Endothelial cell of umbilical vein (primary cell): ENCODE data around the gene CHMP6. TPM values are rescaled to one million over a fixed set of nuclear protein-coding genes. Genes with fewer than 3 reads are reported as not detected.
A peak's percentile ranks its signal among the peaks of the same experiment; 100 is the strongest.

Experiments
- BruUV-seq: library from RNA; stranded (reverse); fragments of 400-500 nt; replicated peaks from 2 replicates; lab custom pipeline; 2021; lab: Mats Ljungman, UMichigan
- CTCF ChIA-PET: fragments of 300-600, 350-600 bp; sonication (Branson Sonifier 250); formaldehyde crosslinking; loops from one replicate; lab custom pipeline; 2021; ENCODE audit warnings: antibody characterized with exemption, inconsistent platforms; lab: Charles Lee
- POLR2A ChIA-PET: fragments of 300-600, 350-600 bp; sonication (Branson Sonifier 250); formaldehyde crosslinking; loops from one replicate; lab custom pipeline; 2021; ENCODE audit warnings: antibody characterized with exemption, inconsistent platforms; lab: Charles Lee
- DNase-seq: peaks from one replicate; pipeline ENCODE4 v3.0.0-alpha.2; 2011; ENCODE audit warnings: low read depth, low spot score
- FAIRE-seq: peaks from 2 replicates; lab custom pipeline; 2011; peaks lifted over from hg19 to GRCh38; lab: Jason Lieb, UNC
- H2AFZ ChIP-seq: 2 replicates; pipeline ENCODE4 v1.6.0; 2012; ENCODE audit warnings: low read depth, low read length, control low read depth, inconsistent platforms
- H3K27ac ChIP-seq: 2 replicates; pipeline ENCODE4 v1.5.1; 2011; ENCODE audit warnings: low read depth, mild to moderate bottlenecking, control low read depth, low read length, moderate library complexity; ENCODE audit not compliant: insufficient read depth
- H3K27me3 ChIP-seq, 2 experiments: 2 replicates each; pipeline versions ENCODE4 v1.6.0 to v1.6.1; 2011; ENCODE audit warnings: low read length in 2 of 2, mixed read lengths in 1 of 2; ENCODE audit not compliant: control insufficient read depth in 2 of 2, insufficient read depth in 2 of 2
- H3K36me3 ChIP-seq, 2 experiments: 2 replicates in 1 of 2; 3 replicates in 1 of 2; pipeline ENCODE4 v1.5.1; 2011; ENCODE audit warnings: low read length in 2 of 2, mild to moderate bottlenecking in 1 of 2, moderate library complexity in 1 of 2; ENCODE audit not compliant: control insufficient read depth in 2 of 2, insufficient read depth in 2 of 2; ENCODE audit errors: extremely low read depth in 1 of 2
- H3K4me1 ChIP-seq: 3 replicates; pipeline ENCODE4 v1.5.1; 2011; ENCODE audit warnings: mild to moderate bottlenecking, low read length; ENCODE audit not compliant: control insufficient read depth, insufficient read depth; ENCODE audit errors: extremely low read depth
- H3K4me2 ChIP-seq: 2 replicates; pipeline ENCODE4 v1.6.1; 2011; ENCODE audit warnings: low read length, control low read depth, mixed read lengths; ENCODE audit not compliant: insufficient read depth
- H3K4me3 ChIP-seq, 3 experiments: fragments of 200-600 bp in 1 of 3; sonication (generic), shearing (Covaris generic) in 1 of 3; replicated peaks in 1 of 3; 2 replicates each; pipeline ENCODE4 v1.5.1; 2011 to 2016; ENCODE audit warnings: control low read depth in 3 of 3, low read length in 3 of 3, mild to moderate bottlenecking in 2 of 3, inconsistent platforms in 1 of 3, low read depth in 1 of 3, moderate library complexity in 1 of 3; ENCODE audit not compliant: insufficient read depth in 1 of 3
- H3K79me2 ChIP-seq: 2 replicates; pipeline ENCODE4 v1.6.0; 2012; ENCODE audit warnings: low read length, inconsistent platforms; ENCODE audit not compliant: control insufficient read depth, insufficient read depth
- H3K9ac ChIP-seq: replicated peaks from 2 replicates; pipeline ENCODE3; 2011; ENCODE audit warnings: low read length, control low read depth; ENCODE audit not compliant: insufficient read depth; ENCODE audit errors: extremely low read depth
- H3K9me1 ChIP-seq: replicated peaks from 3 replicates; pipeline ENCODE4 v1.6.0; 2011; ENCODE audit warnings: mild to moderate bottlenecking, low read length; ENCODE audit not compliant: control insufficient read depth, insufficient read depth; ENCODE audit errors: extremely low read depth
- H3K9me3 ChIP-seq: replicated peaks from 2 replicates; pipeline ENCODE4 v1.5.1; 2012; ENCODE audit warnings: low read length, inconsistent platforms; ENCODE audit not compliant: control insufficient read depth, insufficient read depth
- H4K20me1 ChIP-seq: replicated peaks from 2 replicates; pipeline ENCODE3; 2011; ENCODE audit warnings: mild to moderate bottlenecking, low read length; ENCODE audit not compliant: control insufficient read depth, insufficient read depth; ENCODE audit errors: extremely low read depth
- MYC ChIP-seq: IDR thresholded peaks from one replicate; pipeline ENCODE4 v1.6.1; 2011; ENCODE audit warnings: mild to moderate bottlenecking, low read depth, low read length
- POLR2A ChIP-seq: IDR thresholded peaks from 2 replicates; pipeline ENCODE4 v1.6.1; 2012; ENCODE audit warnings: low read depth, mild to moderate bottlenecking, control low read depth, low read length
- POLR2AphosphoS5 ChIP-seq: IDR thresholded peaks from 2 replicates; pipeline ENCODE4 v1.6.1; 2012; ENCODE audit warnings: low read depth, mild to moderate bottlenecking, control low read depth, low read length, moderate library complexity; ENCODE audit not compliant: insufficient read depth
- dilution Hi-C: fragments of 300-500 bp; cut with MboI; formaldehyde crosslinking; loops from one replicate; pipeline ENCODE4 v1.15.0; 2019; ENCODE audit warnings: low sequenced_read_pairs; ENCODE audit not compliant: extremely low pct_ligation_motif_present
- intact Hi-C: fragments of 100-400 bp; cut with micrococcal nuclease; formaldehyde crosslinking; loops from one replicate; pipeline ENCODE4 v1.10.0; 2022
- polyA plus RNA-seq, 4 experiments: library from polyadenylated mRNA; depleted of rRNA in 3 of 4; stranded (reverse) in 3 of 4; unstranded in 1 of 4; fragments of >200 nt; gene quantifications; 2 replicates each; pipeline versions ENCODE4 v1.2.1 to v1.2.3, GENCODE V29; 2011 to 2012; ENCODE audit warnings: missing spikeins in 1 of 4
- total RNA-seq: library from RNA; stranded (reverse); gene quantifications from 2 replicates; pipeline ENCODE4 v1.2.3, GENCODE V29; 2021
- TF ChIP-seq, protein P1 (sequence below), 2 donors: IDR thresholded peaks; 1 replicate in 1 of 2; 2 replicates in 1 of 2; pipeline ENCODE4 v1.5.1; 2011; ENCODE audit warnings: low read length in 2 of 2, mild to moderate bottlenecking in 2 of 2, moderate library complexity in 2 of 2, control low read depth in 1 of 2, inconsistent platforms in 1 of 2, low read depth in 1 of 2; ENCODE audit not compliant: insufficient read depth in 1 of 2; ENCODE audit errors: extremely low read depth in 1 of 2

CHMP6 gene
- total and polyA plus RNA-seq, 2 donors (not counting 3 experiments of a cell fraction or from before 2014, with no cell fraction given) = 42.5 to 48.5 TPM

DNA sequence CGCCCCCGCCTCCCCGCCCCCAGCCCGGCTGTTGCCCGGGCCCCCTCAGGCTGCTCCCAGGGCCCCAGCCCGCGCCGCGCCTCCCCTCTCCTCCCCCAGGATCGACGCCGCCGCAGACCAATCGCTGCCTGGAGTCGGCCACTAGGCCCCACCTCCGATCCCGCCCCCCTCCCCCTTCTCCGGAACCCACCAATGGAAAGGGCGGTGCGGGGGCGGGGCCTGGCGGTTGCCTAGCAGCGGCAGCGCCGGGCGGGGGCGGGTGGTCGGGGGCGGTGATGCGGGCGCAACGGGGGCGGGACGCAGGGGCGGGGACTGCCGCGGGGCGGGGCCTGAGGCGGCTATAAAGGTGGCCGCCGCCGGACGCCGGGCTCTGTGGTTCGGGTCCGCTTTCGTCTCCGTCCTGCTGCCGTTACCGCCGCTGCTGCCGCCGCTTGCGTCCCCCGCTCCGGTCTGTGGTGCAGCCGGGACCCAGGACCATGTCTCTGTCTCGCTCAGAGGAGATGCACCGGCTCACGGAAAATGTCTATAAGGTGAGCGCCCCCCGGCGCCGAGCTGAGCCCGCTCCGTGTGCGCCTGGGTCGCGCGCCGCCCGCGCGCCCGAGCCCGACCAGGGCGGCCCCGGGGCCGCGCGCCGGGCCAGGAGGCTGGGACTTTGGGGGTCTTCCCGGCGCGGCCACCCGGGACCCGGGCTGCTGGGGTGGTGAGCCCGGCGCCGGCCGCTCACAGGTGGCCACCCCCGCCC is 43.3 kb downstream of the CHMP6 start, which contains the start of gene BAIAP2:
Gene BAIAP2, plus strand, starts transcription at position 373 of the 742 bp plus-strand sequence. Its CDS starts 104 bp downstream, at position 477.
- ChIA-PET CTCF (interaction anchor here (0.8 to 3.2 kb wide), 4 partner anchors 11 to 67 kb away, joined by 3 to 23 read pairs (median 14); no protein-coding TSS in a partner anchor), POLR2A (interaction anchor here (1.0 to 1.6 kb wide), 2 partner anchors 9 to 11 kb away, joined by 4 to 5 read pairs; no protein-coding TSS in a partner anchor)
- dilution Hi-C loops = no loop called here
- H3K4me1 ChIP-seq = peaks cover 10% of the 10 kb centered on the region
- peak; percentile 88 for DNase-seq
- no peaks in the 10 kb centered on the region for H3K9me1 ChIP-seq
- H3K36me3 ChIP-seq = peaks cover 0 to 2% of the 10 kb centered on the region in 2 experiments
- TF ChIP-seq POLR2AphosphoS5 (peak; percentile 99), MYC (no peak), POLR2A (peak; percentile 99)
- TF ChIP-seq, protein P1, sequence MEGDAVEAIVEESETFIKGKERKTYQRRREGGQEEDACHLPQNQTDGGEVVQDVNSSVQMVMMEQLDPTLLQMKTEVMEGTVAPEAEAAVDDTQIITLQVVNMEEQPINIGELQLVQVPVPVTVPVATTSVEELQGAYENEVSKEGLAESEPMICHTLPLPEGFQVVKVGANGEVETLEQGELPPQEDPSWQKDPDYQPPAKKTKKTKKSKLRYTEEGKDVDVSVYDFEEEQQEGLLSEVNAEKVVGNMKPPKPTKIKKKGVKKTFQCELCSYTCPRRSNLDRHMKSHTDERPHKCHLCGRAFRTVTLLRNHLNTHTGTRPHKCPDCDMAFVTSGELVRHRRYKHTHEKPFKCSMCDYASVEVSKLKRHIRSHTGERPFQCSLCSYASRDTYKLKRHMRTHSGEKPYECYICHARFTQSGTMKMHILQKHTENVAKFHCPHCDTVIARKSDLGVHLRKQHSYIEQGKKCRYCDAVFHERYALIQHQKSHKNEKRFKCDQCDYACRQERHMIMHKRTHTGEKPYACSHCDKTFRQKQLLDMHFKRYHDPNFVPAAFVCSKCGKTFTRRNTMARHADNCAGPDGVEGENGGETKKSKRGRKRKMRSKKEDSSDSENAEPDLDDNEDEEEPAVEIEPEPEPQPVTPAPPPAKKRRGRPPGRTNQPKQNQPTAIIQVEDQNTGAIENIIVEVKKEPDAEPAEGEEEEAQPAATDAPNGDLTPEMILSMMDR (IDR thresholded peaks at IDR 0.05; ENCODE audit: extremely low read depth in 1 of 2, insufficient read depth in 1 of 2, low read depth in 1 of 2, low read length in 2 of 2) = peak in 1 of 2 donors; percentile 14
- H4K20me1 ChIP-seq = no peaks in the 10 kb centered on the region
- peaks cover 4% of the 10 kb centered on the region for H3K79me2 ChIP-seq
- peak within 1 kb of the TSS; percentile 9 for H3K27ac ChIP-seq
- FAIRE-seq = peak; percentile 91
- peak within 1 kb of the TSS; percentile 43 to 72 (median 67) for H3K4me3 ChIP-seq
- BruUV-seq = TSS peak; percentile 39
- H2AFZ ChIP-seq = peak within 1 kb of the TSS; percentile 69
- H3K4me2 ChIP-seq = peak within 1 kb of the TSS; percentile 77
- intact Hi-C loops = loop anchor here (1.0 to 5.0 kb wide), 3 partner anchors 9 to 187 kb away; partner anchors contain the start of gene CEP131
- peak within 1 kb of the TSS; percentile 10 for H3K9ac ChIP-seq
- H3K9me3 ChIP-seq = no peaks in the 10 kb centered on the region
- no peaks in the 10 kb centered on the region for H3K27me3 ChIP-seq
